ENCODE results near the gene ABCG4.

DNA sequence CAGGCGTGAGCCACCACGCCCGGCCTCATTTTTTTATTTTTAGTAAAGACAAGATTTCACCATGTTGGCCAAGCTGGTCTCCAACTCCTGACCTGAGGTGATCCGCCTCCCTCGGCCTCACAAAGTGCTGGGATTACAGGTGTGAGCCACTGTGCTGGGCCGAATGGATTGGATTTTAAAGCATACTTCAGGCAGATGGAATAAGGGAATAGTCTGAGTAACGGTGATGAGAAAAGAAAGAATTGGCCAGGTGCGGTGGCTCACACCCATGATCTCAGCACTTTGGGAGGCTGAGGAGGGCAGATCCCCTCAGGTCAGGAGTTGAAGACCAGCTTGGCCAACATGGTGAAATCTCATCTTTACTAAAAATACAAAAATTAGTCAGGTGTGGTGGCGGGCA is 55.2 kb downstream of the ABCG4 start:
- TF ChIP-seq TAF1 (IDR thresholded peaks at IDR 0.05; ENCODE audit: borderline replicate concordance, insufficient read depth, low read length), result no peak
- TF ChIP-seq SIN3A (IDR thresholded peaks at IDR 0.05; ENCODE audit: borderline replicate concordance, insufficient read depth, low read length), result no peak

Measured in PFSK-1 (cell line).